DOHH2 (cell line): ENCODE results near the gene AGR2.

ENCODE experiments used
- H3F3A ChIP-seq: fragments of 200-600 bp; sonication (generic), shearing (Covaris generic); 2 replicates; pipeline ENCODE4 v1.6.0; 2016; ENCODE audit warnings: antibody characterized with exemption, mild to moderate bottlenecking; ENCODE audit not compliant: control insufficient read depth, insufficient read depth
- H3K27ac ChIP-seq: fragments of 200-600 bp; sonication (generic); 2 replicates; pipeline ENCODE4 v1.5.1; 2014; ENCODE audit warnings: low read depth, mild to moderate bottlenecking, low read length, moderate library complexity
- H3K27me3 ChIP-seq: fragments of 200-600 bp; sonication (generic); 2 replicates; pipeline ENCODE4 v1.6.1; 2014; ENCODE audit warnings: mild to moderate bottlenecking, low read length, mixed read lengths; ENCODE audit not compliant: control insufficient read depth
- H3K36me3 ChIP-seq: fragments of 200-600 bp; sonication (generic); 2 replicates; pipeline ENCODE4 v1.6.1; 2014; ENCODE audit warnings: mild to moderate bottlenecking, low read length, moderate library complexity, mixed read lengths; ENCODE audit not compliant: control insufficient read depth
- H3K4me1 ChIP-seq: fragments of 200-600 bp; sonication (generic); 2 replicates; pipeline ENCODE4 v1.6.1; 2014; ENCODE audit warnings: mild to moderate bottlenecking, low read length, mixed read lengths; ENCODE audit not compliant: control insufficient read depth
- H3K4me2 ChIP-seq: fragments of 200-600 bp; sonication (generic); 2 replicates; pipeline ENCODE4 v1.6.0; 2014; ENCODE audit warnings: mild to moderate bottlenecking, low read length, moderate library complexity
- H3K4me3 ChIP-seq: fragments of 200-600 bp; sonication (generic); 2 replicates; pipeline ENCODE4 v1.5.1; 2014; ENCODE audit warnings: mild to moderate bottlenecking, low read length, mixed read lengths
- H3K79me2 ChIP-seq: fragments of 200-600 bp; sonication (generic); 2 replicates; pipeline ENCODE4 v1.6.1; 2014; ENCODE audit warnings: mild to moderate bottlenecking, low read length, mixed read lengths; ENCODE audit not compliant: control insufficient read depth
- H3K9me2 ChIP-seq: fragments of 200-600 bp; sonication (generic); replicated peaks from 2 replicates; pipeline ENCODE4 v1.6.1; 2014; ENCODE audit warnings: mild to moderate bottlenecking, low read length, mixed read lengths; ENCODE audit not compliant: control insufficient read depth
- H3K9me3 ChIP-seq: fragments of 200-600 bp; sonication (generic); 2 replicates; pipeline ENCODE4 v1.6.1; 2014; ENCODE audit warnings: antibody characterized with exemption, low read length, mixed read lengths; ENCODE audit not compliant: control insufficient read depth, insufficient read depth
- H4K20me1 ChIP-seq: fragments of 200-600 bp; sonication (generic); 2 replicates; pipeline ENCODE4 v1.6.0; 2014; ENCODE audit warnings: low read depth, mild to moderate bottlenecking, antibody characterized with exemption, low read length, moderate library complexity; ENCODE audit not compliant: control insufficient read depth, insufficient read depth
- EZH2phosphoT487 ChIP-seq: fragments of 200-600 bp; sonication (generic); IDR thresholded peaks from 2 replicates; pipeline ENCODE4 v1.6.1; 2017; ENCODE audit warnings: borderline replicate concordance, mild to moderate bottlenecking, antibody characterized with exemption, low read length, moderate library complexity, mixed read lengths
- TF ChIP-seq, protein P1 (sequence below): fragments of 200-600 bp; sonication (generic); IDR thresholded peaks from one replicate; pipeline ENCODE4 v1.5.1; 2014; ENCODE audit warnings: antibody characterized with exemption, mild to moderate bottlenecking, low read depth, low read length; ENCODE audit not compliant: poor library complexity, severe bottlenecking

The AGR2 gene

GRCh38 chr7:16759840-16760239 is 45.0 kb downstream of the AGR2 start:
- peak overlapping the region; percentile 83 for H3K27ac ChIP-seq
- peaks cover 5% of the 10 kb centered on the region for H3K27me3 ChIP-seq
- H3F3A ChIP-seq = peaks cover 37% of the 10 kb centered on the region
- no peaks in the 10 kb centered on the region for H3K36me3 ChIP-seq
- TF ChIP-seq, protein P1, sequence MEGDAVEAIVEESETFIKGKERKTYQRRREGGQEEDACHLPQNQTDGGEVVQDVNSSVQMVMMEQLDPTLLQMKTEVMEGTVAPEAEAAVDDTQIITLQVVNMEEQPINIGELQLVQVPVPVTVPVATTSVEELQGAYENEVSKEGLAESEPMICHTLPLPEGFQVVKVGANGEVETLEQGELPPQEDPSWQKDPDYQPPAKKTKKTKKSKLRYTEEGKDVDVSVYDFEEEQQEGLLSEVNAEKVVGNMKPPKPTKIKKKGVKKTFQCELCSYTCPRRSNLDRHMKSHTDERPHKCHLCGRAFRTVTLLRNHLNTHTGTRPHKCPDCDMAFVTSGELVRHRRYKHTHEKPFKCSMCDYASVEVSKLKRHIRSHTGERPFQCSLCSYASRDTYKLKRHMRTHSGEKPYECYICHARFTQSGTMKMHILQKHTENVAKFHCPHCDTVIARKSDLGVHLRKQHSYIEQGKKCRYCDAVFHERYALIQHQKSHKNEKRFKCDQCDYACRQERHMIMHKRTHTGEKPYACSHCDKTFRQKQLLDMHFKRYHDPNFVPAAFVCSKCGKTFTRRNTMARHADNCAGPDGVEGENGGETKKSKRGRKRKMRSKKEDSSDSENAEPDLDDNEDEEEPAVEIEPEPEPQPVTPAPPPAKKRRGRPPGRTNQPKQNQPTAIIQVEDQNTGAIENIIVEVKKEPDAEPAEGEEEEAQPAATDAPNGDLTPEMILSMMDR = no peak
- TF ChIP-seq EZH2phosphoT487 = no peak
- peak overlapping the region; percentile 75 for H3K4me2 ChIP-seq
- H3K4me1 ChIP-seq = peaks cover 53% of the 10 kb centered on the region
- peaks cover 16% of the 10 kb centered on the region for H3K79me2 ChIP-seq
- H3K9me3 ChIP-seq = no peaks in the 10 kb centered on the region
- H4K20me1 ChIP-seq = no peaks in the 10 kb centered on the region
- peak overlapping the region; percentile 72 for H3K4me3 ChIP-seq
- no peaks in the 10 kb centered on the region for H3K9me2 ChIP-seq

GRCh38 chr7:16758631-16759611 is 45.9 kb downstream of the AGR2 start:
- H3K4me2 ChIP-seq = peak overlapping the region; percentile 75
- no peaks in the 10 kb centered on the region for H4K20me1 ChIP-seq
- H3F3A ChIP-seq = peaks cover 37% of the 10 kb centered on the region
- H3K36me3 ChIP-seq = no peaks in the 10 kb centered on the region
- peak overlapping the region; percentile 83 for H3K27ac ChIP-seq
- H3K9me3 ChIP-seq = no peaks in the 10 kb centered on the region
- no peak for TF ChIP-seq EZH2phosphoT487
- TF ChIP-seq, protein P1 = no peak
- peaks cover 61% of the 10 kb centered on the region for H3K4me1 ChIP-seq
- H3K27me3 ChIP-seq = peaks cover 14% of the 10 kb centered on the region
- peaks cover 18% of the 10 kb centered on the region for H3K79me2 ChIP-seq
- peak overlapping the region; percentile 72 for H3K4me3 ChIP-seq
- no peaks in the 10 kb centered on the region for H3K9me2 ChIP-seq

DNA sequence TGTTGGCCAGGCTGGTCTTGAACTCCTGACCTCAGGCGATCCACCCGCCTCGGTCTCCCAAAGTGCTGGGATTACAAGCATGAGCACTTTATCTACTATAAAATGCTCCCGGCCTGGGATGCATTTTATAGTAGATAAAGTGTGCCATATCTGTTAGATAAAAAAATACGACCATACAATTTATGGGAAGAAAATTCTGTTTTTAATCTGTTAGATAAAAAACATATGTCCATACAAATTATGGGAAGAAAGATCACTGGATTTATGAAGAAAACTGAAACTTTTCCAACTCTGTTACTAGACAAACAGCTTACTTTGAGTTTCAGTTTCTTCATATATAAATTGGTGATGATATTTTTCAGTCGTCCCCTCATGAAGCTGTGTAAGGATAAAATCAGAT is 46.8 kb downstream of the AGR2 start:
- H3K4me2 ChIP-seq = peak overlapping the region; percentile 75
- H3K4me3 ChIP-seq = peak overlapping the region; percentile 72
- peaks cover 64% of the 10 kb centered on the region for H3K4me1 ChIP-seq
- H3K27ac ChIP-seq = peak overlapping the region; percentile 83
- H4K20me1 ChIP-seq = no peaks in the 10 kb centered on the region
- peaks cover 15% of the 10 kb centered on the region for H3K27me3 ChIP-seq
- H3K36me3 ChIP-seq = no peaks in the 10 kb centered on the region
- H3F3A ChIP-seq = peaks cover 37% of the 10 kb centered on the region
- H3K9me2 ChIP-seq = no peaks in the 10 kb centered on the region
- TF ChIP-seq, protein P1 = no peak
- no peak for TF ChIP-seq EZH2phosphoT487
- no peaks in the 10 kb centered on the region for H3K9me3 ChIP-seq
- H3K79me2 ChIP-seq = peaks cover 18% of the 10 kb centered on the region
